ENCODE data around the gene CCT7.

Gene CCT7

DNA sequence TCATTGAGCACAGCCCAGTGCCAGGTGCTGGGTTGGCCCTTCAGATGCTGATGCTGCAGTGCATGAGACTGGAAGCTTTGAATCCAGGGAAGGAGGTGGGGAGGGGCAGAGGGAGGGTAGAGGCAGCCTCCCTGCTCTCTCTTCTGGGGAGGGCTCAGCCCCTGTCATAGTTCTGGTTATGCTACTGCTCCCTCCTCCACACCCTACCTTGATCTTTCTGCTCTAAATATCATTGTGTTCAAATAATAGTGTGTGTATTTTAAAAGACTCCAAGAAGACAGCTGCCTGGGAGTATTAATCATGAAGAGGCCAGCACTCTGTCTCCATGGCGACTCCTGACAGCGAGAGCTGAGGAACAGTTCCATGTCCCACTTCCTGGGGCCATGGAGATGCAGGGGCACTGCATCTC, 63.0 kb downstream of the CCT7 start:
- DNase-seq, result no peak

DNA sequence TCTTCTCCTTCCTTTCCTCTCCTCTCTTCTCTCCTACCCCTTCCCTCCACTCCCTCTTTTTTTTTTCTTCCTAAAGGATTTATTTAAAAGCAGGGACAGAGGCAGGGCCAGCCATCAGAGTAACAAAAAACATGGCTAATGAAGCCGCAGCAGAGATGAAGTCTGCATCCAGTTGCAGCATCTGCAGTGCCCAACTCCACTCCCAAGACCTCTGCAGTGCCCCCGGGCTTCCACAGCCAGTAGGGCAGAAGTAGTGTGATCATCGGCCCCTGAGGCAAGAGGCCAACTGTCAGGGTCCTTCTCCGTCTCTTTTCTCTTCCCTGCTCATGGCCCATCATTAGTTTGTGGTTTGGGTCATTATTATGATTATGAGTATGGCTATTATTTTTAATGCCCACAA, 63.5 kb downstream of the CCT7 start:
- no peak for DNase-seq

DNA sequence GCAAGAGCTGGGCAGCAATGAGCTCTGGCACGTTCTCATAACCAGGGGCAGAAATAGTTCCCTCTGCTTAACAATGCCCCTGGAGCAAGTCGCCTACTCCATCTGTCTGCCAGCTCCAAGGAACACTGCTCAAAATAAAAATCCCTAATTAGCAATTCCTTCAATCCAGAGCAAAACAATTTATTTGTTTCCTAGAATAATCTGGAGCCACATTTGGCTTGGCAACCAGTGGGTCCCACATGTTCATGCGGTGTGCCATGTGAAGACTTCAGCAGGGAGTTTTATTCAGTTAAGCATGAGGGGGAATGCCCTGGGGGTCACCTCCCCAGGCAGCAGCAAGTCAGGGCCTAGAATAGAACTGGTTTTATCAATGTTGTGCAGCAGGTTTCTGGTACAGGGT, 66.8 kb downstream of the CCT7 start:
- no peak for DNase-seq

DNA sequence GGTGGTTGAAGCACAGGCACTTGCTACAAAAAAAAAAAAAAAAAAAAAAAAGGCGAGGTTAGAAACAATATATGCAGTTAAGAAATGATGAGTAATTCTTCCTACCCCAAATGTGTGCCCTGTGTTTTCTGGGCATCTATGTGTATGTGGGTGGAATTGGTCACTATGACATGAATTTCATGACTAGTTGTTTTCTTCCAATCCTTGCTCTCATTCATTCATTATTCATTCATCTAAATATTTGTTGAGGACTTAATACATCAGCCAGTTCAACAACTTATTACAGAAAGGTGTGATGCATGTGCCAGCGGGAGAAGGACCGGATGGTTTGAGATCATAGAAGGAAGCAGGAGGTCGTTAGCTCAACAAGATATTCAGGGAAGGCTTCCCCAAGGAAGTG, 67.5 kb downstream of the CCT7 start:
- DNase-seq, result no peak

Measured in activated CD4-positive, alpha-beta T cell treated with anti-CD3 and anti-CD28 coated beads, Interleukin-2, amount 50 U/mL, for 48 hours (primary cell).